NCI-H1092 treated with DMSO at 0.1 percent for 48 hours (cell line): ENCODE measurements around the gene PKD2.
"Not testable (repeated sequence)": the region's sequence is repeated elsewhere in the genome, so short reads cannot be mapped to it uniquely, and the experiment has no call there.

Experiments
- DNase-seq: peaks from one replicate; lab custom pipeline; 2025; lab: John Stamatoyannopoulos, UW

PKD2 gene

GRCh38 chr4:88115587-88115986, 108.2 kb downstream of the PKD2 start:
- DNase-seq, result no peak

- no peak for DNase-seq
These were observed 112.5 kb downstream of the PKD2 start for GRCh38 chr4:88119943-88120342.

- DNase-seq, result not testable (repeated sequence)
These were observed 114.8 kb downstream of the PKD2 start for GRCh38 chr4:88122260-88122659.
